ENCODE data around the gene HCN2.

Gene HCN2

GRCh38 chr19:558770-559439 lies 30.8 kb upstream of the HCN2 start:
- no peak for DNase-seq
- no peaks in the 10 kb centered on the region for H3K9me3 Mint-ChIP-seq
- peaks cover 5% of the 10 kb centered on the region in 2 donors for H3K36me3 Mint-ChIP-seq
- no peak overlapping the region for H3K4me3 Mint-ChIP-seq
- peaks cover 0 to 2% of the 10 kb centered on the region in 2 donors for H3K4me1 Mint-ChIP-seq
- no peak overlapping the region for H3K27ac Mint-ChIP-seq
- no peak for ATAC-seq (replicated peaks)
- H3K27me3 Mint-ChIP-seq, result peaks cover 3 to 11% of the 10 kb centered on the region in 2 donors

- DNase-seq, result no peak
- peaks cover 5% of the 10 kb centered on the region in 2 donors for H3K36me3 Mint-ChIP-seq
- H3K27me3 Mint-ChIP-seq, result peaks cover 3 to 11% of the 10 kb centered on the region in 2 donors
- ATAC-seq (replicated peaks), result no peak
- no peak overlapping the region for H3K4me3 Mint-ChIP-seq
- H3K27ac Mint-ChIP-seq, result no peak overlapping the region
- peaks cover 0 to 2% of the 10 kb centered on the region in 2 donors for H3K4me1 Mint-ChIP-seq
- no peaks in the 10 kb centered on the region for H3K9me3 Mint-ChIP-seq
These were observed 29.6 kb upstream of the HCN2 start for GRCh38 chr19:560121-560520.

GRCh38 chr19:566403-566802 lies 23.3 kb upstream of the HCN2 start:
- no peak for ATAC-seq (replicated peaks)
- Mint-ChIP-seq H3K4me3 (no peak overlapping the region), H3K4me1 (peaks cover 7 to 12% of the 10 kb centered on the region in 2 donors), H3K36me3 (peaks cover 5% of the 10 kb centered on the region in 2 donors), H3K27me3 (no peaks in the 10 kb centered on the region), H3K9me3 (no peaks in the 10 kb centered on the region), H3K27ac (peak overlapping the region; percentile 69)
- no peak for DNase-seq

GRCh38 chr19:566844-567243 lies 22.8 kb upstream of the HCN2 start:
- Mint-ChIP-seq H3K27me3 (no peaks in the 10 kb centered on the region), H3K4me3 (no peak overlapping the region), H3K27ac (peak overlapping the region; percentile 20), H3K9me3 (no peaks in the 10 kb centered on the region), H3K36me3 (peaks cover 5% of the 10 kb centered on the region in 2 donors), H3K4me1 (peaks cover 7 to 14% of the 10 kb centered on the region in 2 donors)
- no peak for ATAC-seq (replicated peaks)
- no peak for DNase-seq

- DNase-seq (no peak), ATAC-seq (replicated peaks) (no peak)
- peaks cover 9 to 18% of the 10 kb centered on the region in 2 donors for H3K4me1 Mint-ChIP-seq
These were observed 22.3 kb upstream of the HCN2 start for GRCh38 chr19:567296-567900.

GRCh38 chr19:570251-570686 lies 19.4 kb upstream of the HCN2 start:
- H3K36me3 Mint-ChIP-seq, result peaks cover 9 to 17% of the 10 kb centered on the region in 2 donors
- no peaks in the 10 kb centered on the region for H3K9me3 Mint-ChIP-seq
- peak overlapping the region; percentile 32 to 56 for H3K4me3 Mint-ChIP-seq
- ATAC-seq (replicated peaks) (no peak), DNase-seq (no peak)
- H3K4me1 Mint-ChIP-seq, result peaks cover 22 to 39% of the 10 kb centered on the region in 2 donors
- peak overlapping the region; percentile 65 for H3K27ac Mint-ChIP-seq
- no peaks in the 10 kb centered on the region for H3K27me3 Mint-ChIP-seq

More at GRCh38 chr19:567296-567900, 22.3 kb upstream of the HCN2 start:
- Mint-ChIP-seq H3K27me3 (no peaks in the 10 kb centered on the region), H3K36me3 (peaks cover under 1 to 2% of the 10 kb centered on the region in 2 donors), H3K27ac (peak overlapping the region; percentile 20), H3K4me3 (no peak overlapping the region), H3K9me3 (no peaks in the 10 kb centered on the region)

- Mint-ChIP-seq H3K9me3 (no peaks in the 10 kb centered on the region), H3K4me3 (peak overlapping the region; percentile 86 to 88), H3K36me3 (peaks cover 9 to 17% of the 10 kb centered on the region in 2 donors), H3K27ac (peak overlapping the region; percentile 91), H3K4me1 (peaks cover 25 to 47% of the 10 kb centered on the region in 2 donors), H3K27me3 (no peaks in the 10 kb centered on the region)
- DNase-seq (no peak), ATAC-seq (replicated peaks) (peak; percentile 9 to 11)
These were observed 18.6 kb upstream of the HCN2 start for GRCh38 chr19:570937-571565.

GRCh38 chr19:571566-571974 lies 18.1 kb upstream of the HCN2 start:
- H3K27me3 Mint-ChIP-seq, result no peaks in the 10 kb centered on the region
- no peaks in the 10 kb centered on the region for H3K9me3 Mint-ChIP-seq
- H3K36me3 Mint-ChIP-seq, result peaks cover 11 to 17% of the 10 kb centered on the region in 2 donors
- H3K4me1 Mint-ChIP-seq, result peaks cover 25 to 51% of the 10 kb centered on the region in 2 donors
- DNase-seq, result no peak
- H3K27ac Mint-ChIP-seq, result peak overlapping the region; percentile 91
- peak overlapping the region; percentile 86 to 88 for H3K4me3 Mint-ChIP-seq
- peak; percentile 3 to 17 for ATAC-seq (replicated peaks)

GRCh38 chr19:572140-572742 lies 17.4 kb upstream of the HCN2 start, which contains the start of gene BSG:
Gene BSG (plus strand): TSS chr19:572596. CDS start chr19:572635, 39 bp downstream.
- ATAC-seq (replicated peaks) (peak; percentile 78 to 89), DNase-seq (peak; percentile 97)
- peak within 1 kb of the TSS; percentile 86 to 98 for H3K4me3 Mint-ChIP-seq
- peaks cover 27 to 56% of the 10 kb centered on the region in 2 donors for H3K4me1 Mint-ChIP-seq
- peaks cover 12 to 20% of the 10 kb centered on the region in 2 donors for H3K36me3 Mint-ChIP-seq
- H3K9me3 Mint-ChIP-seq, result no peaks in the 10 kb centered on the region
- no peaks in the 10 kb centered on the region for H3K27me3 Mint-ChIP-seq
- peak within 1 kb of the TSS; percentile 98 for H3K27ac Mint-ChIP-seq

GRCh38 chr19:572743-573518 lies 16.8 kb upstream of the HCN2 start:
- DNase-seq, result no peak
- ATAC-seq (replicated peaks), result peak; percentile 15 to 27
- Mint-ChIP-seq H3K4me3 (peak overlapping the region; percentile 86 to 98), H3K9me3 (no peaks in the 10 kb centered on the region), H3K27me3 (no peaks in the 10 kb centered on the region), H3K4me1 (peaks cover 28 to 56% of the 10 kb centered on the region in 2 donors), H3K36me3 (peaks cover 12 to 20% of the 10 kb centered on the region in 2 donors), H3K27ac (peak overlapping the region; percentile 98)

GRCh38 chr19:573519-573825 lies 16.2 kb upstream of the HCN2 start:
- ATAC-seq (replicated peaks) (no peak), DNase-seq (no peak)
- Mint-ChIP-seq H3K4me1 (peaks cover 28 to 56% of the 10 kb centered on the region in 2 donors), H3K27me3 (no peaks in the 10 kb centered on the region), H3K36me3 (peaks cover 14 to 24% of the 10 kb centered on the region in 2 donors), H3K4me3 (peak overlapping the region; percentile 86 to 98), H3K27ac (peak overlapping the region; percentile 88), H3K9me3 (no peaks in the 10 kb centered on the region)

- H3K4me3 Mint-ChIP-seq, result peak overlapping the region; percentile 75 to 98
- ATAC-seq (replicated peaks), result peak in 1 of 2 donors; percentile 49
- DNase-seq, result no peak
- H3K27me3 Mint-ChIP-seq, result no peaks in the 10 kb centered on the region
- H3K27ac Mint-ChIP-seq, result peak overlapping the region; percentile 88
- no peaks in the 10 kb centered on the region for H3K9me3 Mint-ChIP-seq
- H3K4me1 Mint-ChIP-seq, result peaks cover 27 to 53% of the 10 kb centered on the region in 2 donors
- H3K36me3 Mint-ChIP-seq, result peaks cover 14 to 30% of the 10 kb centered on the region in 2 donors
These were observed 14.8 kb upstream of the HCN2 start for GRCh38 chr19:574658-575526.
